SK-N-SH treated with all-trans-retinoic acid at 6 μM for 48 hours (cell line): Measurements from ENCODE around the gene GYG1.

ENCODE experiments used
- ARNTL ChIP-seq: fragments of 450-650 bp; formaldehyde crosslinking; IDR thresholded peaks from 2 replicates; pipeline ENCODE4 v1.5.0; 2020; ENCODE audit warnings: low read depth, mild to moderate bottlenecking, moderate library complexity, borderline replicate concordance
- GLIS3 ChIP-seq: fragments of 250-450 bp; sonication (Bioruptor Pico); IDR thresholded peaks from 2 replicates; pipeline ENCODE4 v1.5.0; 2020; ENCODE audit warnings: mild to moderate bottlenecking, moderate library complexity
- ISL1 ChIP-seq: fragments of 250-450 bp; sonication (Bioruptor Pico); IDR thresholded peaks from 2 replicates; pipeline ENCODE4 v2.1.2; 2022; ENCODE audit warnings: mild to moderate bottlenecking, moderate library complexity
- OSR1 ChIP-seq: fragments of 250-450 bp; sonication (Bioruptor Pico); IDR thresholded peaks from 2 replicates; pipeline ENCODE4 v1.8.0; 2022; ENCODE audit warnings: moderate library complexity, mild to moderate bottlenecking, inconsistent platforms
- PATZ1 ChIP-seq: fragments of 250-450 bp; sonication (Bioruptor Pico); IDR thresholded peaks from 2 replicates; pipeline ENCODE4 v1.8.0; 2020; ENCODE audit warnings: mild to moderate bottlenecking, moderate library complexity, borderline replicate concordance
- POU6F1 ChIP-seq: fragments of 250-450 bp; sonication (Bioruptor Pico); IDR thresholded peaks from 2 replicates; pipeline ENCODE4 v1.8.0; 2021; ENCODE audit warnings: low read depth, mild to moderate bottlenecking, moderate library complexity, borderline replicate concordance
- RARB ChIP-seq: fragments of 250-450 bp; sonication (Bioruptor Pico); IDR thresholded peaks from 2 replicates; pipeline ENCODE4 v1.8.0; 2021; ENCODE audit warnings: mild to moderate bottlenecking, moderate library complexity
- SNAI2 ChIP-seq: fragments of 250-450 bp; sonication (Bioruptor Pico); IDR thresholded peaks from 2 replicates; pipeline ENCODE4 v1.5.0; 2020; ENCODE audit warnings: mild to moderate bottlenecking, moderate library complexity
- ZFP3 ChIP-seq: fragments of 250-450 bp; sonication (Bioruptor Pico); IDR thresholded peaks from 2 replicates; pipeline ENCODE4 v1.5.0; 2020; ENCODE audit warnings: mild to moderate bottlenecking, moderate library complexity
- ZNF8 ChIP-seq: fragments of 450-650 bp; formaldehyde crosslinking; IDR thresholded peaks from 2 replicates; pipeline ENCODE4 v1.5.0; 2020; ENCODE audit warnings: mild to moderate bottlenecking, moderate library complexity

- TF ChIP-seq ZNF8 (no peak), RARB (CRISPR knock-in tag) (no peak), POU6F1 (CRISPR knock-in tag) (no peak), ISL1 (CRISPR knock-in tag) (no peak), PATZ1 (CRISPR knock-in tag) (no peak), ARNTL (no peak), ZFP3 (CRISPR knock-in tag) (no peak), OSR1 (no peak), SNAI2 (CRISPR knock-in tag) (no peak), GLIS3 (CRISPR knock-in tag) (no peak)
These were observed 22.4 kb downstream of the GYG1 start for GRCh38 chr3:149013726-149014125.
